Stomach smooth muscle (tissue), 2 donors: Measurements from ENCODE around the gene NUBP2.

Experiments
- H3K27ac ChIP-seq: one replicate; pipeline ENCODE4 v1.7.0; 2013; ENCODE audit warnings: mild to moderate bottlenecking, low read length, inconsistent platforms
- H3K27me3 ChIP-seq, 2 donors: one replicate each; pipeline ENCODE4 v1.7.0; 2013; ENCODE audit warnings: low read length in 2 of 2; ENCODE audit not compliant: insufficient read depth in 2 of 2, control insufficient read depth in 1 of 2
- H3K36me3 ChIP-seq, 2 donors: one replicate each; pipeline ENCODE4 v1.7.0; 2013; ENCODE audit warnings: low read length in 2 of 2; ENCODE audit not compliant: control insufficient read depth in 2 of 2, insufficient read depth in 2 of 2
- H3K4me1 ChIP-seq: one replicate; pipeline ENCODE4 v1.7.0; 2013; ENCODE audit warnings: low read length; ENCODE audit not compliant: control insufficient read depth, insufficient read depth
- H3K4me3 ChIP-seq, 2 donors: one replicate each; pipeline ENCODE4 v1.7.0; 2013; ENCODE audit warnings: low read length in 2 of 2
- H3K9ac ChIP-seq, 2 donors: one replicate each; pipeline ENCODE4 v1.7.0; 2013; ENCODE audit warnings: low read length in 2 of 2, mild to moderate bottlenecking in 1 of 2
- H3K9me3 ChIP-seq, 2 donors: one replicate each; pipeline ENCODE4 v1.7.0; 2013; ENCODE audit warnings: low read length in 2 of 2; ENCODE audit not compliant: control insufficient read depth in 2 of 2
- donor health status: healthy.
- donor health status: Pancreatic carcinoma.

Gene NUBP2

GRCh38 chr16:1745900-1746692, 36.7 kb upstream of the NUBP2 start:
- no peaks in the 10 kb centered on the region for H3K4me1 ChIP-seq
- H3K27ac ChIP-seq = no peak overlapping the region
- no peak overlapping the region for H3K9ac ChIP-seq
- H3K27me3 ChIP-seq = no peaks in the 10 kb centered on the region
- H3K9me3 ChIP-seq = no peaks in the 10 kb centered on the region
- no peak overlapping the region for H3K4me3 ChIP-seq
- H3K36me3 ChIP-seq = peaks cover 34 to 51% of the 10 kb centered on the region in 2 donors

GRCh38 chr16:1746693-1747195, 36.0 kb upstream of the NUBP2 start:
- no peaks in the 10 kb centered on the region for H3K27me3 ChIP-seq
- H3K9me3 ChIP-seq = no peaks in the 10 kb centered on the region
- no peak overlapping the region for H3K27ac ChIP-seq
- no peak overlapping the region for H3K4me3 ChIP-seq
- no peak overlapping the region for H3K9ac ChIP-seq
- H3K36me3 ChIP-seq = peaks cover 34 to 53% of the 10 kb centered on the region in 2 donors
- no peaks in the 10 kb centered on the region for H3K4me1 ChIP-seq

GRCh38 chr16:1747934-1748333, 34.8 kb upstream of the NUBP2 start:
- Histone ChIP-seq H3K27me3 (no peaks in the 10 kb centered on the region), H3K9me3 (no peaks in the 10 kb centered on the region), H3K36me3 (peaks cover 36 to 57% of the 10 kb centered on the region in 2 donors), H3K9ac (no peak overlapping the region), H3K4me3 (no peak overlapping the region), H3K27ac (no peak overlapping the region), H3K4me1 (no peaks in the 10 kb centered on the region)

GRCh38 chr16:1749152-1750117, 33.3 kb upstream of the NUBP2 start:
- Histone ChIP-seq H3K9ac (no peak overlapping the region), H3K27me3 (no peaks in the 10 kb centered on the region), H3K27ac (no peak overlapping the region), H3K4me3 (no peak overlapping the region), H3K4me1 (no peaks in the 10 kb centered on the region), H3K36me3 (peaks cover 38 to 49% of the 10 kb centered on the region in 2 donors), H3K9me3 (no peaks in the 10 kb centered on the region)

DNA sequence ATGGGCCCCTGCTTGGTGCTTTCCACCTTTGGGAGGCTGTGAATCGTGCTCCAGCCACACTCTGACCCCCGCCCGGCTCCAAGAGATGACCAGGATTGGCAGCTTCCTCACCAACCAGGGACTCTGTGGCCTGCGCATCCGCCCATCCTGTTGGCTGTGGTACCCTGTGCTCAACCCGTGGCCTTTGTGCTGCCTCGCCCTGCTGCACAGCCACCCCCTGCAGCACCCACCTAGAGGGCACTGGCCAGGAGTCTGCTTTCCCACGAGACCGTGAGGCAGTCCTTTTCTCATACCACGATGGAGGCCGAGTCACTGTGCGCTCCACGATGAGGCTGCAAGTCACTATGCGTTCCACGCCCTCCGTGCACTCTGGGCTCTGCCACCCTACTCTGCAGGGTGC, 30.8 kb upstream of the NUBP2 start:
- peaks cover 36 to 46% of the 10 kb centered on the region in 2 donors for H3K36me3 ChIP-seq
- no peaks in the 10 kb centered on the region for H3K4me1 ChIP-seq
- H3K27me3 ChIP-seq = no peaks in the 10 kb centered on the region
- no peak overlapping the region for H3K27ac ChIP-seq
- H3K4me3 ChIP-seq = no peak overlapping the region
- no peak overlapping the region for H3K9ac ChIP-seq
- no peaks in the 10 kb centered on the region for H3K9me3 ChIP-seq

DNA sequence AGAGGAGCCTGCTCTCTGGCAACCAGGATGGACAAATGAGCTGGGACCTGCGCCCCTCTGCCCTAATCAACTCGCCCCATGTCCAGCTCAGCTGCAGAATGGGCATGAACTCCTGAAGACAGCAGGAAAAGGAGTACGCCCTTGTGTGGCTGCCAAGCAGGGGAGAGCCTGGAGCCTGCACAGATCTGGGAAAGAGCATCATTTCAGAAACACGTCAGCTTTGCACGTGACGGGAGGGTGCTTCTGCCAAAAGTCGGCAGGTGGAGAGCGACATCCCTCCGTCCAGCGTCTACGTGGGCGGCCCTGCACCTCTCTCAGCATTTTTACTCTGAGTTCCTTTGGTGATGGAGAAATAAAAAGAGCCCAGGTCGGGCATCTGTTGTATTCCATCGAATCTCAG, 29.9 kb upstream of the NUBP2 start:
- Histone ChIP-seq H3K36me3 (peaks cover 35 to 41% of the 10 kb centered on the region in 2 donors), H3K4me3 (no peak overlapping the region), H3K4me1 (no peaks in the 10 kb centered on the region), H3K9ac (no peak overlapping the region), H3K27me3 (no peaks in the 10 kb centered on the region), H3K27ac (no peak overlapping the region), H3K9me3 (no peaks in the 10 kb centered on the region)

GRCh38 chr16:1754204-1754603, 28.6 kb upstream of the NUBP2 start:
- no peak overlapping the region for H3K27ac ChIP-seq
- H3K4me3 ChIP-seq = no peak overlapping the region
- H3K36me3 ChIP-seq = peaks cover 21 to 32% of the 10 kb centered on the region in 2 donors

DNA sequence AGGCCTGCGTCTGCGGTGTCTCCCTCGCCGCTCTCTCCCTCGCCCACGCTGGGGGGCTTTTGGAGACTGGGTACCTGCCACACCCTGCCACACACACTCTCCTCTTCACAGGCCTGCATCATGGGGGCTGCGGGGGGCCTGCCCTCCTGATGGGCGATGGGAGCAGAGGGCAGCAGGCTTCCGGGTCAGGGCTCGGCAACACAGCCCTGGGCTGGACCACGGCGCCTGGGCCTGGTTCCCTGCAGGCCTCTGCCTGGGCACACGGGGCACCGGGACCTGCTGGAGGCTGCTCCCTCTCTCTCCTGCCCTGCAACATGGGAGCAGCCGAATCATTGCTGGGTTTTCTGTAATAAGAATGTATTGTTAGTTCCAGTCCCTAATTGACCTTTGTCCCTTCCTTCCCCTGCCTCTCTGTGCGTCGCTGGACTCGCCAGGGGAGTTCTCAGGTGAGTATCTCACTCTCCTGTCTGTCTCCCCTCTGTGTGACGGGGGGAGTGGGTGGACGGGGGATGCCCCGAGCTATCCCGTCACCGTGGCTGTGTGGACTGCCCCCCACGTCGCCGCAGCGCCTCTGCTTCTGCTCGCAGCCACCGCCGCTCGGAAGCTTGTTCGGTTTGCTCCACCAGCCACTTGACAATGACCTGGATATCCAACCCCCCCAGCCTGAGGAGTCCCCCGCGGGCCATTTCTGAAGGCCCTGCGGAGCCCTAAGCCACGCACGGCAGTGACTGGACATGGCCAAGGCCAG, 24.9 kb upstream of the NUBP2 start:
- Histone ChIP-seq H3K36me3 (peaks cover 12 to 31% of the 10 kb centered on the region in 2 donors), H3K4me1 (no peaks in the 10 kb centered on the region), H3K27me3 (no peaks in the 10 kb centered on the region), H3K4me3 (no peak overlapping the region), H3K27ac (no peak overlapping the region), H3K9me3 (no peaks in the 10 kb centered on the region), H3K9ac (no peak overlapping the region)

More at GRCh38 chr16:1754204-1754603, 28.6 kb upstream of the NUBP2 start:
- Histone ChIP-seq H3K9ac (no peak overlapping the region), H3K27me3 (no peaks in the 10 kb centered on the region), H3K4me1 (no peaks in the 10 kb centered on the region), H3K9me3 (no peaks in the 10 kb centered on the region)

GRCh38 chr16:1758923-1759322, 23.8 kb upstream of the NUBP2 start:
- H3K4me1 ChIP-seq = no peaks in the 10 kb centered on the region
- H3K27me3 ChIP-seq = no peaks in the 10 kb centered on the region
- H3K27ac ChIP-seq = no peak overlapping the region
- no peak overlapping the region for H3K4me3 ChIP-seq
- peaks cover 10 to 30% of the 10 kb centered on the region in 2 donors for H3K36me3 ChIP-seq
- H3K9me3 ChIP-seq = no peaks in the 10 kb centered on the region
- no peak overlapping the region for H3K9ac ChIP-seq

GRCh38 chr16:1759511-1759910, 23.2 kb upstream of the NUBP2 start:
- Histone ChIP-seq H3K27ac (no peak overlapping the region), H3K27me3 (no peaks in the 10 kb centered on the region), H3K36me3 (peaks cover 10 to 30% of the 10 kb centered on the region in 2 donors), H3K9ac (no peak overlapping the region), H3K4me3 (no peak overlapping the region), H3K4me1 (no peaks in the 10 kb centered on the region), H3K9me3 (no peaks in the 10 kb centered on the region)
